NCI-H524 treated with DMSO at 0.1 percent for 48 hours (cell line): ENCODE results near the gene SMIM10L2A.
"Not testable (repeated sequence)": the region's sequence is repeated elsewhere in the genome, so short reads cannot be mapped to it uniquely, and the experiment has no call there.

Source experiments
- DNase-seq: peaks from one replicate; lab custom pipeline; 2025; lab: John Stamatoyannopoulos, UW

The SMIM10L2A gene

DNA sequence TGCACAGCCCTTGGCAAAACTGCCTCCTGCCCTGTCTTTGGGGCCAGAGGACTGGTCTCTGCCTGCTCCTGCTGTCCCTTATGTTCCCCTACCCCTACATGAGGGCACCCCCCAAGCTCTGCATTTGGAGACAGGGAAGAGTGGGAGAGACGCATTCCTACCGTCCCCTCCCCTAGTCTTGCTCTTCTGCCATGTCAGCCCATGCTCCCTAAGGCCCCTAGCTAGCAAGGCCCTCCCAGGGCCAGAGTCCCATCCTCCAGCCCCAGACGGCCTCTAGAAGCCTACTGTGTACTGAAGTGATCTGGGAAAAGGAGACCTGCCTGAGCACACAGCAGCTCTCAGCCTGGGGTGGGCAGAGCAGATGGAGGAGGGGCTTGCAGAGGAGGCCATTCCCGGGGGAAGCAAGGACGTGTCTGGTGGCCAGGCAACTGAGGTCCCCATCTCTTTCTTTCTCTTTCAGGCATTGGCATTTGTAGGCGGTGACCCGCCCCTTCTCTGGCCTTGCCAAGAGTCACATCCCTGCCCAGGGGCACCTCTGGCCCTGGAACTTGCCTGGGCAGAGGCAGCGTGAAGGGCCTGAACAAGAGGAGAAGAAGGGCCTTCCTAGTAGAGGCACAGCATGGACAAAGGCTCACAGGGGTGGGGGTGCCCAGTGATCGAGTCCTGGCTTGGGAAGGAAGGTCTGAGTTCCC, 1.6 kb downstream of the SMIM10L2A start:
- not testable (repeated sequence) for DNase-seq

DNA sequence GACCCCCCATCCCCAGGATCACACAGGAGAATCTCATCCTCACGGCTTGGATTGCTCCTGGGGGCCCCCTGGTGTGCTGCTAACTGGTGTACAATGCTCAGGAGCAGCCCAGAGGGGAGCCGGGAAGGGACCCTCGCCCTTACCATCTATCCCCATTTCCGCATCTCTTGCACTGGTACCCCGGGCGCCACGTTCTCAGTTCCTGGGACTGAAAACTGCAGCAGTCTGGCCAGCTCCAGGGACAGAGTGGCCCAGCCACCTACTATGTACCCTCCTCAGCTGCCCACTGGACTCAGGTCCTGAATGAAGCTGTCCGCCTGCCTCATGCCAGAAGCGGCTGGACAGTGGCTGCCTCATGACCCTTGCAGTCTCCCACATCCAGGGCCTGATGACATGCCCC, 2.7 kb downstream of the SMIM10L2A start:
- DNase-seq, result no peak

DNA sequence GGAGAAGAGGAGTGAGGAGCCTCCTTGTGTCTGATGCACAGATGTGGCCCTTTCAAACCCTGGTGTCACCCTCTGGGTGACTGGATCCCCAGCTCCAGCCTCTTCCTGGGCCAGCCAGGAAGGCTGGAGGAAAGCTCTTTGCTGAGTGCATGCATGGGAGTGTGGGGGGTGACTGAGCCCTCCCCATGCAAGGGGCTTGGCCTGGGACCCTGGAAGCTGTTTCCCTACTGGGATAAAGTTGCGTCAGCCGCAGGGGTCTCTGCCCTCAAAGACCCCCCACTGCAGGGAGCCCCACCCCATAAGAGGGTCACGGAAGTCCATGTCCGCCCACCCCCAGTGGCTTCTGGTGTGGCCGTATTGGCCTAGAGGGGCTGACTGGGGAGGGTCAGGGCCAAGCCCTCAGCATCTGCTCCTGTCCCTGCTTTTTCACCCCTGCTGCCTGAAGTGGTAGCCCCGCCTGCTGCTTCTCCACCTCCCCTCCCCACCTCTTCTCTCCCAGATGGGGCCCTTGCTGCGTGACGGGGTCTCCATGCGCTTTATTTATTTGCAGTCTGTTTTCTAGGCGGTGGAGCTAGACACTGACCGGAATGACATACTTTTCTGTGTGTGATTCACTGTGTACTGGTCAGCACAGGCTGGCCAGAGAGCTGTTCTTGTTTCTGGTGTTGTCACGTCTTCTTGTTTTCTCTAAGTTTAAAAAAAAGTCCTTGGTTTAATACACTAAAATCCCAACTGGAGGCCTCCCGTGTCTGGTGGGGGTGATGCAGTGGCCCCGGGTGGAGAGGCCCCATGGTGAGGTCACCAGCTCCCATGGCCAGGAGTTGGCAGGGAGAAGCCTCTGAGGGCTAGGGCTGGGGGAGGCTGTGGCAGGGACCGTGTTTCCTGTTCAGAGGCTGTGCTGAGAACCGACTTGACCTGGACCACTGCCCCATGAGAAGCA, 3.6 kb downstream of the SMIM10L2A start:
- no peak for DNase-seq

DNA sequence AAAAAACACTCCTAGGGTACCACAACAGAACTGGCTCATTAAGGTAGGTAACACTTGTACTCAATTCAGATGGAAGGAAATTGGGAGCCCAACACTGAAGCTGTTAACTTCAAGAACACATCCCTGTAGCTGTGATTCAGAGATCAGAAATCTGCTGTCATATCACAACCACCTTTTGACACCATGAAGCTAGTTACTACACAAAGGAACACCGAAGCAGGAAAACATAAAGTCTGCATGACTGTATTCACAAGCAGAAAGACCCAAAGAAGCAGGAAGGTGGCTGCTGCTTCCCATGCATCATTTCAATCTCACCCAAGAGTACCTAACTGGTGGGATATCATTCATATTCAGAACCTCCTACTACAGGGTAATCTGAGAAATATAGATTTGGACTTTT, 7.7 kb downstream of the SMIM10L2A start:
- DNase-seq, result no peak

DNA sequence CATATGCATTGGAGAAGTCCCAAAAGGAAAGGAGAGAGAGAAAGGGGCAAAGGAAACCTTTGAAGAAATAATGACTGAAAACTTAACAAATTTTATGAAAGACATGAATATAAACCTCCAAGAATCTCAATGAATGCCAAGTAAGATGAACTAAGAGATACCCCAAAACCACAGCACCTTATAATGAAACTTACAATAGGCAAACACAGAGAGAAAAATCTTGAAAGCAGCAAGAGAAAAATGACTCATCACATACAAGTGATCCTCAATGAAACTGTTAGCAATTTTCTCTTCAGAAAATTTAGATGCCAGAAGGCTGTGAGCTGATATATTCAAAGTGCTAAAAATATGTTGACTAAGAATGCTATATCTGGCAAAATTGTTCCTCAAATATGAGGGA, 10.1 kb downstream of the SMIM10L2A start:
- DNase-seq, result no peak

DNA sequence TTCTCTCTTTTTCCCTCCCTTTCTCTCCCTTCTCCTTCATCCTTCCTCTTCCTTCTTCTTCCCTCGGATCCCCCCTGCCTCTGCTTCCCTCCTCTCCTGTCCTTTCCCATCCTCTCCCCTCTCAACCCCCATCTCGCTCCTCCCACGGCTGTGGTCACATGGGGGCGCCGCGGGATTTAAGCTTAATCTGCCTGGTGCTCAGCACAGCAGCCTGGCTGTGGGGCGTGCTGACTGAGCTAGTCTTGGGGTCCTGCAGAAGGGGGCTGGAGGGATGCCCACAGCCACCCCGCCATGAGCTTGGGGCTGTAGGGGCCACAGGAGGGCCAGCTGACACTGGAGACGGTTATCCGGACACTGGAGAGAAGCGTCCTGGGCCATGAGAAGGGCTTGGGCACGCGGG, 10.7 kb downstream of the SMIM10L2A start:
- no peak for DNase-seq

DNA sequence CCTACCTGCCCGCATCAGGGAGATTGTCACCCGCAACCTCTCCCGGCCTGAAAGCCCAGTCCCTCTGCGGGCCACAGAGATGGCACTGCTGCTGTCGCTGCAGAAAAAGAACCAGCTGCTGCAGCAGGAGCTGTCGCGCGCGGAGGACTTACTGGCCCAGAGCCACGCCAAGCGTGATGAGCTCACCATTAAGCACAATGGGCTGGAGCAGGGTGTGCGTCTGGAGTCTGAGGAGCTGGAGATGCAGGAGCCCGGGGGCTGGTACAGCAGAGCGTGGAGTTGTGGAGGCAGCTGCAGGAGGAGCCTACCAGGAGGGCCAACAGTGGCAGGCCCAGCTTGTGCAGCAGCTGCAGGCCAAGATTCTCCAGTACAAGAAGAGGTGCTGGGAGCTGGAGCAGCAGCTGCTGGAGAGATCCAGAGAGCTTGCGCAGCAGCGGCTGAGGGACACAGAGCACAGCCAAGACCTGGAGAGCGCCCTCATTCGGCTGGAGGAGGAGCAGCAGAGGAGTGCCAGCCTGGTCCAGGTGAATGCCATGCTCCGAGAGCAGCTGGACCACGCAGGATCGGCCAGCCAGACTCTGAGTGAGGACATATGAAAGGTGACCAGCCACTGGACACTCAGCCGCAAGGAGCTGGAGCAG, 11.3 kb downstream of the SMIM10L2A start:
- DNase-seq, result no peak

DNA sequence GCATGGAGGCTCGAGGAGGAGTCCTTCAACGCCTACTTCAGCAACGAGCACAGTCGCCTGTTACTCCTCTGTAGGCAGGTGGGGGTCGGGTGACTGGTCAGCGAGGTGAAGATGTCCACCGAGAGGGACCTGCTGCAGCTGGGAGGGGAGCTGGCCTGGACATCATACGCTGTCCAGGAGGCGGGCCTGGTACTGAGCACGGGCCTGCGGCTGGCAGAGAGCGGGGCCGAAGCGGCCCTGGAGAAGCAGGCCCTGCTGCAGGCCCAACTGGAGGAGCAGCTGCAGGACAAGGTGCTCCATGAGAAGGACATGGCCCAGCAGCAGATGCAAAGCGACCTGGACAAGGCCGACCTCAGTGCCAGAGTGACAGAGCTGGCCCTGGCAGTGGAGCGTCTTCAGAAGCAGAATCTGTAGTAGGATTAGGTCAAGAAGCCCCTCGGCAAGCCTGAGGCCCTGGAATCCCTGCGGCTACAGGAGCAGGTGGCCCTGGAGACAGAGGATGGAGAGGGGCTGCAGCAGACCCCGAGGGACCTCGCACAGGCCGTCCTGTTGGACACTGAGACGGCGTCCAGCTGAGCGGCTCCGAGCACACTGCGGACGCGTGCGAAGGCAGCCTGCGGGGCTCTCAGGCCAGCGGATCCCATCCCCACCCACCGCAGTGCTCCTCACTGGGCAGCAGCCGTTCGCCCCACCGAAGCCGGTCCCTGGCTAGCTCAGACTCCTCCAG, 11.9 kb downstream of the SMIM10L2A start:
- no peak for DNase-seq

DNA sequence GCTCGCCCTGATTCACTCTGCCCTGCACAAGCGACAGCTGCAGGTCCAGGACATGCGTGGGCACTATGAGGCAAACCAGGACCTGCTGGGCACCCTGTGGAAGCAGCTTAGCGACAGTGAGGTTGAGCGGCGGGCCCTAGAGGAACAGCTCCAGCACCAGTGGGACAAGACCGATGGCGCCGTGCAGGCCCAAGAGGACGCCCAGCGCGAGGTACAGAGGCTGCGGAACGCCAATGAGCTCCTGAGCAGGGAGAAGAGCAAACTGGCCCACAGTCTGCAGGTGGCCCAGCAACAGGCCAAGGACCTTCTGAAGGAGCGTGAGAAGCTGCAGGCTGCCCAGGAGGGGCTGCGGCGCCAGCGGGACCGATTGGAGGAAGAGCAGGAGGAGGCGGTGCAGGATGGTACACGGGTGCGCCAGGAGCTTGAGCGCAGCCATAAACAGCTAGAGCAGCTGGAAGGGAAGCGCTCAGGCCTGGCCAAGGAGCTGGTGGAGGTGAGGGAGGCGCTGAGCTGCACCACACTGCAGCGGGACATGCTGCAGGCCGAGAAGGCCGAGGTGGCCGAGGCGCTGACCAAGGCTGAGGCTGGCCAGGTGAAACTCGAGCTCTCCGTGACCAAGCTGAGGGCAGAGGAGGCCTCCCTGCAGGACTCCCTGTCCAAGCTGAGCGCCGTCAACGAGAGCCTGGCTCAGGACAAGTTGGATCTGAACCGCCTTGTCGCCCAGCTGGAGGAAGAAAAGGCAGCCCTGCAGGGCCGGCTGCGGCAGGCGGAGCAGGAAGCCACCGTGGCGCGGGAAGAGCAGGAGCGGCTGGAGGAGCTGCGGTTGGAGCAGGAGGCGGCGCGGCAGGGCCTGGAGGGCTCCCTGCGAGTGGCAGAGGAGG, 12.8 kb downstream of the SMIM10L2A start:
- no peak for DNase-seq

DNA sequence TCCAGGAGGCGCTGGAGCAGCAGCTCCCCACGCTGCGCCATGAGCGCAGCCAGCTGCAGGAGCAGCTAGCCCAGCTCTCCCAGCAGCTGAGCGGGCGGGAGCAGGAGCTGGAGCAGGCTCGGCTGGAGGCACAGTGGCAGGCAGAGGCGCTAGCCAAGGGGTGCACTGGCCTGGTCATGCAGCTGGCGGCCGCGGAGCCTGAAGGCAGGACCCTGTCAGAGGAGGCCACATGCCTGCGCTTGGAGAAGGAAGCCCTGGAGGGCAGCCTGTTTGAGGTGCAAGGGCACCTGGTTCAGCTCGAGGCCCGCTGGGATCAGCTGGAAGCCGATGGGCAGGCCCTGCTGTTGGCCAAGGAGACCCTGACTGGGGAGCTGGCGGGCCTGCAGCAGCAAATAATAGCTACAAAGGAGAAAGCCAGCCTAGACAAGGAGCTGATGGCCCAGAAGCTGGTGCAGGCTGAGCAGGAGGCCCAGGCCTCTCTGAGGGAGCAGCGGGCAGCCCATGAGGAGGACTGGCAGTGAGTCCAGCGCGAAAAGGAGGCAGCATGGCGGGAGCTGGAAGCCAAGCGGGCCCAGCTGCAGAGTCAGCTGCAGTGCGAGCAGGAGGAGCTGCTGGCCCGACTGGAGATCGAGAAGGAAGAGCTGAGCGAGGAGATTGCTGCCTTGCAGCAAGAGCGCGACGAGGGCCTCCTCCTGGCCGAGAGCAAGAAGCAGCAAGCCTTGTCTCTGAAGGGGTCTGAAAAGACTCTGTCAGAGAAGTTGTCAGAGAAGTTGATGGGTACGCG, 13.6 kb downstream of the SMIM10L2A start:
- no peak for DNase-seq

DNA sequence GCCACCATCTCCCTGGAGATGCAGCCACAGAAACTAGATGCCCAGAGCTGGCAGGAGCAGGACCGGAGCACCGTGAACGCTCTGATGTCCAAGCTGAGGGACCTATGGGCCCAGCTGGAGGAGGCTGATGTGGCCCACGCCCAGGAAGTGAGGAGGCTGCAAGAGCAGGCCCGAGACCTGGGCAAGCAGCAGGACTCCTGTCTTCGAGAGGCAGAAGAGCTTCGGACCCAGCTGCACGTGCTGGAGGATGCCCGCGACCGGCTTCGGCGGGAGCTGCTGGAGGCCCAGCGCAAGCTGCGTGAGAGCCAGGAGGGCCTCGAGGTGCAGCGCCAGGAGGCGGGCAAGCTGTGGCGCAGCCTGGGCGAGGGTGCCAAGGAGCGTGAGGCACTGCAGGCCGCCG, 14.2 kb downstream of the SMIM10L2A start:
- DNase-seq, result no peak

DNA sequence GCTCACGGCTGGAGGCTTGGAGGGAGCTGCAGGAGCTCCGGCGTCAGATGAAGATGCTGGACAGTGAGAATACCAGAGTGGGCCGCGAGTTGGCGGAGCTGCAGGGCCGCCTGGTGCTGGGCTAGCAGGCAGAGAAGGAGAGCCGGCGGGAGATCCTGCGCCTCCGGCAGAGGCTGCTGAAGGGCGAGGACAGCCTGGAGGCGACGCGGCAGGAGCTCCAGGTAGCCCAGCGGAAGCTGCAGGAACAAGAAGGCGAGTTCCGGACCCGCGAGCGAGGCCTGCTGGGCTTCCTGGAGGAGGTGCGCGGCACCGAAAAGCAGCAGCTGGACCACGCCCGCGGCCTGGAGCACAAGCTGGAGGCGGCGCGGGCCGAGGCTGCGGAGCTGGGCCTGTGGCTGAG, 14.7 kb downstream of the SMIM10L2A start:
- DNase-seq, result no peak

DNA sequence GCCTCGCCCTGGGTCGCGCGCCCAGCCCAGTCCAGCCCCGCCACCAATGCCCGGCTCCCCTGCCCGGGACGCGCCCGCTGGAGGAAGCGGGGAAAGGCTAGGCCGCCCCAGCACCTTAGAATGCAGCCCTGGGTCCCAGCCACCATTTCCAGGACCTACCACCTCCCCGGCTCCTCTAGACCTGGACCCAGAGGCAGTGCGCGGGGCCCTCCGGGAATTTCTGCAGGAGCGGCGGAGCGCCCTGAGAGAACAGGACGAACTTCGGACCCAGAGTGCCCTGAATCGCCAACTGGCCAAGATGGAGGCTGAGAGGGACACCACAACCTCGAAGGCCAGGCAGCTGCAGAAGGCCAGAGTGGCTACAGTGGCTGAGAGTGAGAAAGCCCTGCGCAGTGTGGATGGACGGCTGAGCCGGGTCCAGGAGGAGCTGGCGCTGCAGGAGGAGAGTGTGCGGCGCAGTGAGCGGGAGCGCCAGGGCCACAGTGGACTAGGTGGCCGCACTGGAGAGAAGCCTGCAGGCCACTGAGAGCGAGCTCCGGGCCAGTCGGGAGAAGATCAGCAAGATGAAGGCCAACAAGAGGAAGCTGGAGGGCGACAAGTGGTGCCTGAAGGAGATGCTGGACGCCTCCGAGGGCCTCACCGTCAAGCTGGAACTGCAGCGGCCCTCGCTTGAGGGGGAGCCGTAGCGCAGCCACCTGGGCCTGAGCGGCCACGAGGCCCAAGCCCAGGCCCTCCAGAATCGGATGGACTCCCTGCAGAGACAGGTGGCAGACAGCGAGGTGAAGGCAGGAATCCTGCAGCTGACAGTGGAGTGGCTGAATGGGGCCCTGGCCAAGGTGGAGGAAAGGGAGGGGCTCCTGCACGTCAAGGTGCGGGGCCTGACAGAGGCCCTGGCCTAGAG, 15.5 kb downstream of the SMIM10L2A start:
- DNase-seq, result no peak

DNA sequence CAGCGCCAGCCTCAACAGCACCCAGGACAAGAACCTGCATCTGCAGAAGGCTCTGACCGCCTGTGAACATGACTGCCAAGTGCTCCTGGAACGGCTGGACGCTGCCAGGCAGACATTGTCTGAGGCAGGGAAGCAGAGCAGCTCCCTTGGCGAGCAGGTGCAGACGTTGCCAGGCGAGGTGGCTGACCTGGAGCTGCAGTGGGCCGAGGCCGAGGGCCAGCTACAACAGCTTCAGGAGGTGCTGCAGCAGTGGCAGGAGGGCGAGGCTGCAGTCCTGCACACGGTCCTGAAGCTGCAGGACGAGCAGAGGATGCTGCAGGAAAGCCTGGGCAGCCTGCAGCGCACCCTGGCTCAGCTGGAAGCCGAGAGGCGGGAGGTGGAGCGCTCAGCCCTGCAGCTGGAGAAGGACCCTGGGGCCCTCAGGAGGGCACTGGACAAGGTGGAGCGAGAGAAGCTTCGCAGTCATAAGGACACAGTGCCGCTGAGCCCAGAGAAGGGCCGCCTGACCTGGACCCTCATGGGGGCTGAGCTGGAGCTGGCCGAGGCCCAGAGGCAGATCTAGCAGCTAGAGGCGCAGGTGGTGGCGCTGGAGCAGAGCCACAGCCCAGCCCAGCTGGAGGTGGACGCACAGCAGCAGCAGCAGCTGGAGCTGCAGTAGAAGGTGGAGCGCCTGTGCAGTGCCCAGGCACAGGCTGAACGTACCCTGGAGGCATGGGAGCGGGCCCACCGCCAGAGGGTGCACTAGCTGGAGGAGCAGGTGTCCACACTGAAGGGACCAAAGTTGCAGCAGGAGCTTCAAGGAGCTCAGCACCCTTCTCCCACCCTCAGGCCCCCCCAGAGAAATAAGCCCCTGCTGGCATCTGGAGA, 16.4 kb downstream of the SMIM10L2A start:
- no peak for DNase-seq

DNA sequence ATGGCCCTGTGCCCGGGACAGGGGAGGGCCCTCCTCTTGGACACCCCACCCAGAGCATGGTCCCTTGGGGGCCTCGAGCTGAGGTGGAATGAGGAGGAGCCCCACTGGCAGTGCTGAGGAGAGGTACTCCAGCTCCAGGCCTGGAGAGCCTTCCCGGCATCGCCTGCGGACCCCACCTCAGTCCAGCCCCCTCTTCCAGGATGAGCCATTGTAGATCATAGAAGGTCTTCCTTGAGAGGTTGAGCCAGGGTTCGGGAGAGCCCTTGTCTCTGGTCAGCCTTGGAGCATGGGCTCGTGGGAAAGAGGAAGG, 16.9 kb downstream of the SMIM10L2A start:
- DNase-seq, result no peak

DNA sequence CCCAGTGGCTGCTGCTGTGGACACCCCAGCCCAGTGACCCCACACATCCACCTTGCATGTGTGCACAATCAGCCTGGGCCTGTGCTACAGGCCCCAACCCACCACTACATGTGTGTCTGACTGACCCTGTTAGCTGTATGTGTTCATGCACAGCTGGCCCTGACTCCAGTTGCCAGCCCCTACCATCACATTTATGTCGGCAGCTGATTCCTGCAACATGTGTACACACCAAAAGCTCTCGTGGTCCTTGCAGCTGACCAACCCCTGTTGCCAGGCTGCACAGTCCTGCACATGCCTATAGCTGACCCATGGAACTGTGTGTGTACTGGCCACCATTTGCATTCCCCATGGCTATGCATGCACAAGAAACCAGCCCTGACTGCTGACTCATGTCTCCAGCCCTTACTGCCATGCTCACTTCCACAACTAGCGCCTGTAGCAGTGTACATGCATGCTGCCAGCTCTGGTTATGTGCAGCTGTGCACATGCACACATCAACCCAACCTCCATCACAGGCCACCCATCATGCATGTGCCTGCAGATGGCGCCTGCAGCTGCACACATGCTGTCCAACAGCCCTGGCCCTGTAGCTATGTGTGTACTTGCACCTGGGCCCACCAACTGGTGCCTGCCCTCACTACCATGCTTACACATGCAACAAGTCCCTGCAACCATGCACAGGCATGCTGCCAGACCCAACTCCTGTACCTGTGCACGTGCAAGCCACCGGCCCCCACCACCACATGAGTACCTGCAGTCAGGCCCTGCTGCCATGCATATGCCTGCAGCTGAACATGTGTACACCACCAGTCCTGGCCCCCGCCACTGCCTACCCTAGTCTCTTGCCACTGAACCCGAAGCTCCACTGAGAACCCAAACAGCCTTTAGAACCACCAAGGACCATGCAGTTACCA, 28.1 kb downstream of the SMIM10L2A start:
- DNase-seq, result no peak

DNA sequence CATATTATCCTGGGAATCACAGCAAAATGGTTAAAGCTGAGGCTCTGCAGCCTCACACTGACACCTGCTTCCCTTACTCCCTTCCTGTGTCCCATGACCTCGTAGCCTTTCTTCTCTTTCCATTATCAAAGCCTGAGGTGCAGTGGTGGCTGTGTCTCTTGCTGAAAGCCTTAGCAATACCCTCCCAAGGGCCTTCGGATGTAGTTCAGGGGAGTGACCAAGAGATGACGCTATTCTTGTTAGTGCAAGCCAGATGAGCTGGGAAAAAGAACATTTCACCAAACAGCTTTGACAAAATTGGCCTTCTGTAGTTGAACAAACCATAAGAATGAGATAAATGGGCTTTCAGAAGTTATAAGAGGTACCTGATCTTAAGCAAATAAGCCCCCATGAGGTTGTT, 31.6 kb downstream of the SMIM10L2A start:
- no peak for DNase-seq
